Measurements from ENCODE around the gene ANXA3. TPM values are rescaled to one million over a fixed set of nuclear protein-coding genes. Genes with fewer than 3 reads are reported as not detected.

ANXA3 gene
- total RNA-seq, 1 donor from 2014 or later, result 271 TPM

DNA sequence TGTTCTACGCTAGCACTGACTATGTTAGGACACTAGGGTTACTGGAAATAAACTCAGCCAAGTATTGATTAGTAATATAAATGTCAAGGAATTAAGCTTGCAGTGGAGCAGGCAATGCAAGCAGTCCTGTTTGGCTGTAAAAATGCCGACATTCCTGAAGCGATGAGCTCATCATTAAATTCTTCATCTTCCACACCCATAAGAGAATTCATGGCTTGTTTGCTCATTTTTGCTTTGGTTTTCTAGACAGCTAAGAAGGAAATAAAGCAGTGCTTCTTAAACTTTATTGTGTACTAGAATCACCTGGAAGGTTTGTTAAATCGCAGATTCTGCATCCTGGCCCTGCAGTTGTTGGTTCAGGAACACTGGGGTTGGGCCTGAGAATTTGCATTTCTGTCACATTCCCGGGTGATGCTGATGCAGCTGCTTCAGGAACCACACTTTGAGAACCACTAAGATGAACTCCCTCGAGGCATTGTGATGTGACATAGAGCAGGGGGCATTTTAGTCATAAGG, 17.8 kb downstream of the ANXA3 start:
- Histone ChIP-seq H3K27me3 (ENCODE audit: control insufficient read depth, insufficient read depth, low read length) (no peaks in the 10 kb centered on the region), H3K36me3 (ENCODE audit: control insufficient read depth, insufficient read depth, low read length) (no peaks in the 10 kb centered on the region), H3K4me3 (ENCODE audit: low read depth, low read length) (no peak overlapping the region)
- peak; percentile 67 for DNase-seq (ENCODE audit: low read depth)
- TF ChIP-seq, protein P1, sequence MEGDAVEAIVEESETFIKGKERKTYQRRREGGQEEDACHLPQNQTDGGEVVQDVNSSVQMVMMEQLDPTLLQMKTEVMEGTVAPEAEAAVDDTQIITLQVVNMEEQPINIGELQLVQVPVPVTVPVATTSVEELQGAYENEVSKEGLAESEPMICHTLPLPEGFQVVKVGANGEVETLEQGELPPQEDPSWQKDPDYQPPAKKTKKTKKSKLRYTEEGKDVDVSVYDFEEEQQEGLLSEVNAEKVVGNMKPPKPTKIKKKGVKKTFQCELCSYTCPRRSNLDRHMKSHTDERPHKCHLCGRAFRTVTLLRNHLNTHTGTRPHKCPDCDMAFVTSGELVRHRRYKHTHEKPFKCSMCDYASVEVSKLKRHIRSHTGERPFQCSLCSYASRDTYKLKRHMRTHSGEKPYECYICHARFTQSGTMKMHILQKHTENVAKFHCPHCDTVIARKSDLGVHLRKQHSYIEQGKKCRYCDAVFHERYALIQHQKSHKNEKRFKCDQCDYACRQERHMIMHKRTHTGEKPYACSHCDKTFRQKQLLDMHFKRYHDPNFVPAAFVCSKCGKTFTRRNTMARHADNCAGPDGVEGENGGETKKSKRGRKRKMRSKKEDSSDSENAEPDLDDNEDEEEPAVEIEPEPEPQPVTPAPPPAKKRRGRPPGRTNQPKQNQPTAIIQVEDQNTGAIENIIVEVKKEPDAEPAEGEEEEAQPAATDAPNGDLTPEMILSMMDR (IDR thresholded peaks at IDR 0.05; ENCODE audit: insufficient read depth, low read length, poor library complexity, severe bottlenecking), result no peak

DNA sequence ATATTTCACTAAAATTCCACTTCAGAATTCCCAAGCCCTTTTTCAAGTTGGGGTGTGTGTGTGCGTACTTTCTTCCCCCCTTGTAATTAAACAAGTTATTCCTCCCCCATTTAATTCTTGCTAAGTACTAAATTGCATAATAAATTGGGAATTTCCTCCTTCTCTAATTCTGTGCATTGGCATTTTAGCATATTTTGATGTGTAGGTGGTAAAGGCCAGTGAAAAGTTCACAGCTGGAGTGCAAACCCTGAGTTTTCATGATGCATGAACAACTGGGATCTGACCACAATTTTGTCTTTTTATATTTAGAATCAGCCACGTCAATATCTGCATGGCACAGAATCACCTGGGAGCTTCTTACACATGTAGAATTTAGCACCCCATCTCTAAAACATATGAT, 18.5 kb downstream of the ANXA3 start:
- no peaks in the 10 kb centered on the region for H3K36me3 ChIP-seq (ENCODE audit: control insufficient read depth, insufficient read depth, low read length)

DNA sequence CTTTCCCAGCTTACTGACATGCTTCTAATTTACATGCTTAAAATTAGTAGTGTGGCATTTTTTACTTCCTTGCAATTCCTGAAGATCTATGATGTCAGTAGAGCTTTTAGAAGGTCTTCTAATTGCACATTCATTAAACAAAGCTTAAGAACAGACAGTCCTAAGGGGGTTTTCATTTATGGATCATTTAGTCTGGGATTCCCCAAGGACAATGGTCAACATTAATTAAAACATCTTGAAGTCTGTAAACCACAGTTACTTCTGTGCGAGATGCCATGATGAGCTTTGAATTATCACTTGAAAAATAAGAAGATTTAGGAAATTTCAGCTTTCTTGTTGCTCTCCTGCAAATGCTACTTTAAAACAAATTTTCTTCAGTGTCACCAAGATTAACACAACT, 20.2 kb downstream of the ANXA3 start:
- TF ChIP-seq, protein P1 (IDR thresholded peaks at IDR 0.05; ENCODE audit: insufficient read depth, low read length, poor library complexity, severe bottlenecking), result no peak
- Histone ChIP-seq H3K27me3 (ENCODE audit: control insufficient read depth, insufficient read depth, low read length) (no peaks in the 10 kb centered on the region), H3K36me3 (ENCODE audit: control insufficient read depth, insufficient read depth, low read length) (no peaks in the 10 kb centered on the region), H3K4me3 (ENCODE audit: low read depth, low read length) (no peak overlapping the region)
- no peak for DNase-seq (ENCODE audit: low read depth)

More for the DNA sequence above, 18.5 kb downstream of the ANXA3 start:
- Histone ChIP-seq H3K27me3 (ENCODE audit: control insufficient read depth, insufficient read depth, low read length) (no peaks in the 10 kb centered on the region), H3K4me3 (ENCODE audit: low read depth, low read length) (no peak overlapping the region)
- TF ChIP-seq, protein P1 (IDR thresholded peaks at IDR 0.05; ENCODE audit: insufficient read depth, low read length, poor library complexity, severe bottlenecking), result no peak
- DNase-seq (ENCODE audit: low read depth), result no peak

DNA sequence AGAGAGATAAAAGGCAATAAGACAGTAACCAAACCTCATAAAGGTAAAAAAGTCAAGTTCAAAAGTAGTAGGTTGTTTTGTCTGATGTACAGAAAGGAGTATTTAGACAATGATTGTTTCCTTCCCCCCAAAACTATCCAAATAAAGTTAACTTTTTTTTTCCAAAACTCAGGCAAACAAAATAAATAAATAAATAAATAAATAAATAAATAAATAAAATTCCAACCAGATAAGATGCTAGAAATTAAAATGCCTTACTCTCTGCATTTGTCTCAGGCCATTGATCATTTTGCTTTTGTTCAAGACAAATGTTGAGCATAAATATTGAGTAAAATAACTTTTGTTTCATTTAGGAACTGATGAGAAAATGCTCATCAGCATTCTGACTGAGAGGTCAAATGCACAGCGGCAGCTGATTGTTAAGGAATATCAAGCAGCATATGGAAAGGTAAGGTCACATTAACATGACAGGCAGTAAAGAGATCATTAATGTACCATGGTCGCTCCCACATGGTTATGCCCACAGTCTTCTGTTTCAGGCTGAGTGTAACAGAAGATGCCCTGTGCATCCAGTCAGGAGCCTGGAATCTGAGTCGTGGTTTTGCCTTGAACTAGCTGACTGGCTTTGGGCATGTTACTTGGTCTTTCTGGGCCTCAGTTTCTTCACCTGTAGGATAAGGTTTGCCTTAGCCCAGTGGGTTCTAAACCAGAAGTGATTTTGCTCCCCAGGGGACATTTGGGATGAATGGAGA, 27.3 kb downstream of the ANXA3 start:
- DNase-seq (ENCODE audit: low read depth), result no peak
- H3K36me3 ChIP-seq (ENCODE audit: control insufficient read depth, insufficient read depth, low read length), result no peaks in the 10 kb centered on the region

DNA sequence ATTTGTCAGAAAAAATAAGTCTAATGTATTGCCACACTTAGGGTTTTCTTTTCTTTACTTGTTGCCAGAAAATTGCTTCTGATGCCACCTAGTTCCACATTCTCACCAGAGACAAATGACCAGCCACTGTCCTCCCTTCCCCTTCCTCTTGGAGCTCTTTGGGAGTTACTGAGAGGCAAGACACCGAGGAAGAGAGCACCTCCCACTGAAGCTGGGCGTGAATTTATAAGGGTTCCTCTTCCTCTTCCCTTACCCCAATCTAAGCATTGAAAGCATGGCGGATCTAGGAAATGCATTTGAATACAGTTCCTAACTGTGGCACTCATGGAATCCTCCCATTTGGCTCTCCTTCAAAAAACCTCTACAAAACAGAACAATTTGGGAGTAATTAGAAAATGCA, 30.0 kb downstream of the ANXA3 start:
- TF ChIP-seq, protein P1 (IDR thresholded peaks at IDR 0.05; ENCODE audit: insufficient read depth, low read length, poor library complexity, severe bottlenecking), result no peak
- no peaks in the 10 kb centered on the region for H3K36me3 ChIP-seq (ENCODE audit: control insufficient read depth, insufficient read depth, low read length)

More for the DNA sequence above, 27.3 kb downstream of the ANXA3 start:
- Histone ChIP-seq H3K27me3 (ENCODE audit: control insufficient read depth, insufficient read depth, low read length) (no peaks in the 10 kb centered on the region), H3K4me3 (ENCODE audit: low read depth, low read length) (no peak overlapping the region)
- TF ChIP-seq, protein P1 (IDR thresholded peaks at IDR 0.05; ENCODE audit: insufficient read depth, low read length, poor library complexity, severe bottlenecking), result no peak

More for the DNA sequence above, 30.0 kb downstream of the ANXA3 start:
- Histone ChIP-seq H3K4me3 (ENCODE audit: low read depth, low read length) (no peak overlapping the region), H3K27me3 (ENCODE audit: control insufficient read depth, insufficient read depth, low read length) (no peaks in the 10 kb centered on the region)
- DNase-seq (ENCODE audit: low read depth), result no peak

Measured in kidney epithelial cell (primary cell).